ENCODE results near the gene NR3C2.

DNA sequence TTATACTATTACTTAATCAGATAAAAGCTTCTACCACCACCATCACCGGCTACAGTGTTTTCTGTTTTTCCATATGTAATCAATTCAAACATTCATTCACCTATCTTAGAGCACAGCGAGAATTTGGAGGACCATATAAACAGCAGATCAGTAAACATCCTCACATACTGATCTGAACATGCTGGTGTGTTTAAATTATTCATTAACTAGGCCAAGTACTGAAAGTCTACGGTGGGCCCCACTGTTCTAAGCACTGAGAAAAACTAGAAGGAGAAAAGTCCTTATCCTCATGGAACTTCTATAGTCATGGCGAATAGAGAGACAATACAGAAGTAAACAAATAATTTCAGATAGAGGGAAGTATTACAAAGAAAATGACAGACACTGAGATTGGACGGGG is 176.6 kb downstream of the NR3C2 start:
- TF ChIP-seq, protein P1, sequence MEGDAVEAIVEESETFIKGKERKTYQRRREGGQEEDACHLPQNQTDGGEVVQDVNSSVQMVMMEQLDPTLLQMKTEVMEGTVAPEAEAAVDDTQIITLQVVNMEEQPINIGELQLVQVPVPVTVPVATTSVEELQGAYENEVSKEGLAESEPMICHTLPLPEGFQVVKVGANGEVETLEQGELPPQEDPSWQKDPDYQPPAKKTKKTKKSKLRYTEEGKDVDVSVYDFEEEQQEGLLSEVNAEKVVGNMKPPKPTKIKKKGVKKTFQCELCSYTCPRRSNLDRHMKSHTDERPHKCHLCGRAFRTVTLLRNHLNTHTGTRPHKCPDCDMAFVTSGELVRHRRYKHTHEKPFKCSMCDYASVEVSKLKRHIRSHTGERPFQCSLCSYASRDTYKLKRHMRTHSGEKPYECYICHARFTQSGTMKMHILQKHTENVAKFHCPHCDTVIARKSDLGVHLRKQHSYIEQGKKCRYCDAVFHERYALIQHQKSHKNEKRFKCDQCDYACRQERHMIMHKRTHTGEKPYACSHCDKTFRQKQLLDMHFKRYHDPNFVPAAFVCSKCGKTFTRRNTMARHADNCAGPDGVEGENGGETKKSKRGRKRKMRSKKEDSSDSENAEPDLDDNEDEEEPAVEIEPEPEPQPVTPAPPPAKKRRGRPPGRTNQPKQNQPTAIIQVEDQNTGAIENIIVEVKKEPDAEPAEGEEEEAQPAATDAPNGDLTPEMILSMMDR (IDR thresholded peaks at IDR 0.05) = no peak
- no peak for TF ChIP-seq POLR2A (IDR thresholded peaks at IDR 0.05)

Data from adrenal gland (tissue), 5 donors.